ENCODE measurements around the gene LHX8. TPM values are rescaled to one million over a fixed set of nuclear protein-coding genes. Genes with fewer than 3 reads are reported as not detected.

Gene LHX8
- total and polyA plus RNA-seq, 9 of the 15 experiments (the other 6 are each of a cell fraction or from before 2014, with no cell fraction given), result not detected

DNA sequence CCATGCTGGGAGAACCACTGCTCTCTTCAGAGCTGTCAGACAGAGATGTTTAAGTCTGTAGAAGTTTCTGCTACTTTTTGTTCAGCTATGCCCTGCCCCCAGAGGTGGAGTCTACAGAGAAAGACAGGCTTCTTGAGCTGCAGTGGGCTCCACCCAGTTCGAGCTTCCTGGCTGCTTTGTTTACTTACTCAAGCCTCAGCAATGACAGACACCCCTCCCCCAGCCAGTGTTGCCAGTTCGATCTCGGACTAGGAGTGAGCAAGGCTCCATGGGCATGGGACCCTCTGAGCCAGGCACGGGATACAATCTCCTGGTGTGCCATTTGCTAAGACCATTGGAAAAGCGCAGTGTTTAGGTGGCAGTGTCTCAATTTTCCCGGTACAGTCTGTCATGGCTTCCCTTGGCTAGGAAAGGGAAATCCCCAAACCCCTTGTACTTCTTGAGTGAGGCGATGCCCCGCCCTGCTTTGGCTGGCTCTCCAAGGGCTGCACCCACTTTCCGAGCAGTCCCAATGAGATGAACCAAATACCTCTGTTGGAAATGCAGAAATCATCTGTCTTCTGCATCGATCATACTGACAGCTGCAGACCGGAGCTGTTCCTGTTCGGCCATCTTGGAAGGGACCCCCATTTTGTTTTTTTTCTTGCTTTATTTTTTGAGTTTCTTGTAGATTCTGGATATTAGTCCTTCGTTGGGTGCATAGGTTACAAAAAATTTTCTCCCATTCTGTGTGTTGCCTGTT is 47.2 kb downstream of the LHX8 start (continued):
- peak in 1 of 2 experiments; percentile 56; a peak in 2 of 4 replicates for TF ChIP-seq FOXK2 (conservative IDR thresholded peaks at IDR 0.05 in 1 of 2, IDR thresholded peaks at IDR 0.05 in 1 of 2; ENCODE audit: low read depth in 2 of 2)
- TF ChIP-seq, protein P1, sequence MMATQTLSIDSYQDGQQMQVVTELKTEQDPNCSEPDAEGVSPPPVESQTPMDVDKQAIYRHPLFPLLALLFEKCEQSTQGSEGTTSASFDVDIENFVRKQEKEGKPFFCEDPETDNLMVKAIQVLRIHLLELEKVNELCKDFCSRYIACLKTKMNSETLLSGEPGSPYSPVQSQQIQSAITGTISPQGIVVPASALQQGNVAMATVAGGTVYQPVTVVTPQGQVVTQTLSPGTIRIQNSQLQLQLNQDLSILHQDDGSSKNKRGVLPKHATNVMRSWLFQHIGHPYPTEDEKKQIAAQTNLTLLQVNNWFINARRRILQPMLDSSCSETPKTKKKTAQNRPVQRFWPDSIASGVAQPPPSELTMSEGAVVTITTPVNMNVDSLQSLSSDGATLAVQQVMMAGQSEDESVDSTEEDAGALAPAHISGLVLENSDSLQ (IDR thresholded peaks at IDR 0.05), result peak; percentile 39; the same call in 1 of the 2 replicates

DNA sequence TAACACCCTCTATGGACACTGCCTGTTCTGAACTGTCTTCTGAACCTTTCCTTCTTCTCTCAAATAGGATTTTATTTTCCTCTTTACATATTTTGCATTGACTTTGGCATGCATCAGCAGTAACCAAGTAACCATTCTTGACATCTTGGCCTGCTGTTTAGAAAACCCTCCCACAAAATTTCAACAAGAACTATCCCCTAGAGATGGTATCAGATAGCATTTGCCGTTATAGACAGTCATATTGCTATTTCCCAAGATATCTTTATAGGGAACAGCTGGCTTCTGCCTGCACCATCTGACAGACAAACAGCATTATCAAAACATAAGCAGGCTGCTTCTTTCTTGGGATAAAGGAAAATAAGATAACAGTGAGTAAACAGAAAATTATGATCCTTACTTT is 54.7 kb downstream of the LHX8 start:
- Histone ChIP-seq H3K4me2 (ENCODE audit: insufficient read depth, low read length) (no peak overlapping the region), H3K9ac (ENCODE audit: insufficient read depth in 1 of 2, low read depth in 2 of 2, low read length in 2 of 2) (no peak overlapping the region), H4K20me1 (replicated peaks; ENCODE audit: control insufficient read depth, insufficient read depth, low read length) (no peaks in the 10 kb centered on the region), H3K9me3 (replicated peaks; ENCODE audit: control insufficient read depth, insufficient read depth, low read depth, low read length) (no peaks in the 10 kb centered on the region), H3K9me1 (ENCODE audit: control insufficient read depth, insufficient read depth, low read length) (no peaks in the 10 kb centered on the region), H3K79me2 (ENCODE audit: control insufficient read depth, insufficient read depth, low read length) (no peaks in the 10 kb centered on the region), H2AFZ (ENCODE audit: low read depth, low read length) (no peak overlapping the region), H3K27ac (ENCODE audit: extremely low read depth, low read depth, low read length) (no peak overlapping the region), H3K27me3 (ENCODE audit: control insufficient read depth in 2 of 2, insufficient read depth in 2 of 2, low read length in 2 of 2) (no peaks in the 10 kb centered on the region), H3K36me3 (ENCODE audit: control insufficient read depth, insufficient read depth, low read length) (no peaks in the 10 kb centered on the region), H3K4me3 (no peak overlapping the region), H3K4me1 (replicated peaks in 1 of 2; ENCODE audit: control insufficient read depth in 2 of 2, insufficient read depth in 2 of 2, low read length in 2 of 2) (no peaks in the 10 kb centered on the region)
- BruUV-seq (replicated peaks), result no TSS peak
- DNase-seq (ENCODE audit: extremely low read depth in 1 of 4, low spot score in 3 of 4) (no peak), FAIRE-seq (no peak), ATAC-seq (no peak)
- in situ Hi-C loops (cut with MboI) (no loop called here), intact Hi-C loops (cut with micrococcal nuclease) (no loop called here)
- ChIA-PET CTCF (ENCODE audit: low intra/inter-chr PET ratio) (no interaction called here), POLR2A (interaction anchor here (0.7 to 1.3 kb wide), 3 partner anchors 22 to 54 kb away, joined by 3 read pairs; no protein-coding TSS in a partner anchor)
- WGBS (ENCODE audit: insufficient coverage, low coverage, missing lambda C conversion rate), result 0% methylated on average over 1 of the region's 1 CpG
- TF ChIP-seq NRF1 (conservative IDR thresholded peaks at IDR 0.05 in 1 of 2, IDR thresholded peaks at IDR 0.05 in 1 of 2) (no peak), HLTF (IDR thresholded peaks at IDR 0.05) (no peak), DIDO1 (tag; IDR thresholded peaks at IDR 0.05; ENCODE audit: low read depth) (no peak), ILK (tag; IDR thresholded peaks at IDR 0.05; ENCODE audit: borderline replicate concordance, low read depth) (no peak), WHSC1 (IDR thresholded peaks at IDR 0.05; ENCODE audit: low read length) (no peak), HMG20B (CRISPR knock-in tag; IDR thresholded peaks at IDR 0.05) (no peak), ZBTB7A (IDR thresholded peaks at IDR 0.05; ENCODE audit: borderline replicate concordance, control insufficient read depth, low read depth, low read length) (no peak), HNRNPUL1 (IDR thresholded peaks at IDR 0.05; ENCODE audit: low read length) (no peak), MAFK (IDR thresholded peaks at IDR 0.05; ENCODE audit: low read length) (no peak), TAL1 (IDR thresholded peaks at IDR 0.05) (no peak), GATAD2A (IDR thresholded peaks at IDR 0.05) (no peak), EZH2 (IDR thresholded peaks at IDR 0.05; ENCODE audit: borderline replicate concordance, low read depth, low read length) (no peak), ZNF224 (CRISPR knock-in tag; IDR thresholded peaks at IDR 0.05) (no peak)
- TF ChIP-seq, protein P2, sequence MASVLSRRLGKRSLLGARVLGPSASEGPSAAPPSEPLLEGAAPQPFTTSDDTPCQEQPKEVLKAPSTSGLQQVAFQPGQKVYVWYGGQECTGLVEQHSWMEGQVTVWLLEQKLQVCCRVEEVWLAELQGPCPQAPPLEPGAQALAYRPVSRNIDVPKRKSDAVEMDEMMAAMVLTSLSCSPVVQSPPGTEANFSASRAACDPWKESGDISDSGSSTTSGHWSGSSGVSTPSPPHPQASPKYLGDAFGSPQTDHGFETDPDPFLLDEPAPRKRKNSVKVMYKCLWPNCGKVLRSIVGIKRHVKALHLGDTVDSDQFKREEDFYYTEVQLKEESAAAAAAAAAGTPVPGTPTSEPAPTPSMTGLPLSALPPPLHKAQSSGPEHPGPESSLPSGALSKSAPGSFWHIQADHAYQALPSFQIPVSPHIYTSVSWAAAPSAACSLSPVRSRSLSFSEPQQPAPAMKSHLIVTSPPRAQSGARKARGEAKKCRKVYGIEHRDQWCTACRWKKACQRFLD (CRISPR knock-in tag; IDR thresholded peaks at IDR 0.05), result no peak
- TF ChIP-seq, protein P3, sequence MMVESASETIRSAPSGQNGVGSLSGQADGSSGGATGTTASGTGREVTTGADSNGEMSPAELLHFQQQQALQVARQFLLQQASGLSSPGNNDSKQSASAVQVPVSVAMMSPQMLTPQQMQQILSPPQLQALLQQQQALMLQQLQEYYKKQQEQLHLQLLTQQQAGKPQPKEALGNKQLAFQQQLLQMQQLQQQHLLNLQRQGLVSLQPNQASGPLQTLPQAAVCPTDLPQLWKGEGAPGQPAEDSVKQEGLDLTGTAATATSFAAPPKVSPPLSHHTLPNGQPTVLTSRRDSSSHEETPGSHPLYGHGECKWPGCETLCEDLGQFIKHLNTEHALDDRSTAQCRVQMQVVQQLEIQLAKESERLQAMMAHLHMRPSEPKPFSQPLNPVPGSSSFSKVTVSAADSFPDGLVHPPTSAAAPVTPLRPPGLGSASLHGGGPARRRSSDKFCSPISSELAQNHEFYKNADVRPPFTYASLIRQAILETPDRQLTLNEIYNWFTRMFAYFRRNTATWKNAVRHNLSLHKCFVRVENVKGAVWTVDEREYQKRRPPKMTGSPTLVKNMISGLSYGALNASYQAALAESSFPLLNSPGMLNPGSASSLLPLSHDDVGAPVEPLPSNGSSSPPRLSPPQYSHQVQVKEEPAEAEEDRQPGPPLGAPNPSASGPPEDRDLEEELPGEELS (CRISPR knock-in tag; IDR thresholded peaks at IDR 0.05; ENCODE audit: borderline replicate concordance), result no peak
